Esophagus (tissue), 2 donors: ENCODE results near the gene C9. TPM values are rescaled to one million over a fixed set of nuclear protein-coding genes. Genes with fewer than 3 reads are reported as not detected.
"Not testable (repeated sequence)": the region's sequence is repeated elsewhere in the genome, so short reads cannot be mapped to it uniquely, and the experiment has no call there.

Experiments used
- H3K27ac ChIP-seq, 2 donors: one replicate each; pipeline ENCODE4 v1.5.1; 2013; ENCODE audit warnings: low read depth in 2 of 2, mild to moderate bottlenecking in 2 of 2, inconsistent platforms in 1 of 2, low read length in 1 of 2, moderate library complexity in 1 of 2
- H3K27me3 ChIP-seq, 2 donors: one replicate each; pipeline ENCODE4 v1.6.1; 2013; ENCODE audit warnings: low read length in 2 of 2, control low read depth in 1 of 2, mild to moderate bottlenecking in 1 of 2; ENCODE audit not compliant: insufficient read depth in 2 of 2, control insufficient read depth in 1 of 2
- H3K36me3 ChIP-seq, 2 donors: one replicate each; pipeline ENCODE4 v1.6.1; 2013; ENCODE audit warnings: low read length in 1 of 2; ENCODE audit not compliant: control insufficient read depth in 2 of 2, insufficient read depth in 2 of 2
- H3K4me1 ChIP-seq, 2 donors: one replicate each; pipeline ENCODE4 v1.6.1; 2013; ENCODE audit warnings: low read length in 1 of 2; ENCODE audit not compliant: control insufficient read depth in 2 of 2, insufficient read depth in 2 of 2
- H3K4me3 ChIP-seq, 2 donors: one replicate each; pipeline ENCODE4 v1.5.1; 2013; ENCODE audit warnings: low read length in 2 of 2, mild to moderate bottlenecking in 2 of 2, low read depth in 1 of 2, moderate library complexity in 1 of 2
- H3K9me3 ChIP-seq, 2 donors: one replicate each; pipeline ENCODE4 v1.6.1; 2013; ENCODE audit warnings: mild to moderate bottlenecking in 2 of 2, low read depth in 1 of 2, low read length in 1 of 2, moderate library complexity in 1 of 2; ENCODE audit not compliant: control insufficient read depth in 2 of 2, insufficient read depth in 1 of 2
- WGBS, 2 donors: extraction: QIAGEN DNeasy Blood & Tissue Kit; methylation state at CpG; one replicate each; pipeline ENCODE4 v1.1.7; 2013; 5-methylcytosine and 5-hydroxymethylcytosine counted together
- polyA plus RNA-seq, 2 donors: library from polyadenylated mRNA; stranded (reverse); fragments of 200-250 nt; gene quantifications; one replicate each; pipeline ENCODE4 v1.2.3, GENCODE V29; 2013
- donor health status: healthy with polysubstance abuse.
- donor health status: Bipolar disorder and iron deficiency.

C9 gene
- not detected for polyA plus RNA-seq

- H3K4me3 ChIP-seq: no peak within 1 kb of the TSS
- no peaks in the 10 kb centered on the region for H3K36me3 ChIP-seq
- H3K27me3 ChIP-seq: no peaks in the 10 kb centered on the region
- H3K4me1 ChIP-seq: no peaks in the 10 kb centered on the region
- H3K27ac ChIP-seq: no peak within 1 kb of the TSS
- WGBS, 2 donors: 64 to 67% methylated on average over 6 of the region's 6 CpGs
- H3K9me3 ChIP-seq: no peaks in the 10 kb centered on the region
Observed at GRCh38 chr5:39364367-39364766, at the start of gene C9. Gene C9, minus strand, starts transcription at chr5:39364495. Its CDS starts 31 bp downstream, at chr5:39364464.

GRCh38 chr5:39413771-39414170 is 49.5 kb upstream of the C9 start:
- Histone ChIP-seq H3K9me3 (no peaks in the 10 kb centered on the region), H3K4me3 (no peak overlapping the region), H3K27me3 (no peaks in the 10 kb centered on the region), H3K4me1 (no peaks in the 10 kb centered on the region), H3K27ac (no peak overlapping the region), H3K36me3 (no peaks in the 10 kb centered on the region)

GRCh38 chr5:39412721-39413394 is 48.6 kb upstream of the C9 start:
- 42 to 45% methylated on average over 5 of the region's 5 CpGs for WGBS, 2 donors
- Histone ChIP-seq H3K4me1 (no peaks in the 10 kb centered on the region), H3K27me3 (no peaks in the 10 kb centered on the region), H3K36me3 (no peaks in the 10 kb centered on the region), H3K9me3 (no peaks in the 10 kb centered on the region), H3K4me3 (no peak overlapping the region), H3K27ac (no peak overlapping the region)

GRCh38 chr5:39411985-39412384 is 47.7 kb upstream of the C9 start:
- H3K27me3 ChIP-seq: no peaks in the 10 kb centered on the region
- no peaks in the 10 kb centered on the region for H3K9me3 ChIP-seq
- no peak overlapping the region for H3K27ac ChIP-seq
- no peak overlapping the region for H3K4me3 ChIP-seq
- WGBS, 2 donors: 92% methylated on average over 4 of the region's 4 CpGs
- H3K4me1 ChIP-seq: no peaks in the 10 kb centered on the region
- no peaks in the 10 kb centered on the region for H3K36me3 ChIP-seq

- Histone ChIP-seq H3K4me1 (no peaks in the 10 kb centered on the region), H3K27ac (no peak overlapping the region), H3K4me3 (no peak overlapping the region), H3K9me3 (no peaks in the 10 kb centered on the region), H3K36me3 (no peaks in the 10 kb centered on the region), H3K27me3 (no peaks in the 10 kb centered on the region)
- WGBS, 2 donors: 3 to 24% methylated on average over 1 of the region's 1 CpG
Observed at GRCh38 chr5:39411061-39411460, 46.8 kb upstream of the C9 start.

- Histone ChIP-seq H3K36me3 (no peaks in the 10 kb centered on the region), H3K4me1 (no peaks in the 10 kb centered on the region), H3K4me3 (no peak overlapping the region), H3K9me3 (no peaks in the 10 kb centered on the region), H3K27me3 (no peaks in the 10 kb centered on the region), H3K27ac (no peak overlapping the region)
- 67 to 68% methylated on average over 1 of the region's 1 CpG for WGBS, 2 donors
Observed at GRCh38 chr5:39409033-39409432, 44.7 kb upstream of the C9 start.

- Histone ChIP-seq H3K4me1 (no peaks in the 10 kb centered on the region), H3K4me3 (no peak overlapping the region), H3K27ac (no peak overlapping the region), H3K36me3 (no peaks in the 10 kb centered on the region), H3K9me3 (no peaks in the 10 kb centered on the region), H3K27me3 (no peaks in the 10 kb centered on the region)
- 49 to 59% methylated on average over 5 of the region's 5 CpGs for WGBS, 2 donors
Observed at GRCh38 chr5:39405083-39405843, 41.0 kb upstream of the C9 start.

GRCh38 chr5:39403761-39404160 is 39.5 kb upstream of the C9 start:
- not testable (repeated sequence) for H3K9me3 ChIP-seq, H3K27me3 ChIP-seq, H3K36me3 ChIP-seq, H3K4me3 ChIP-seq, H3K27ac ChIP-seq, H3K4me1 ChIP-seq
- WGBS, 2 donors: 88 to 92% methylated on average over 3 of the region's 3 CpGs

- H3K27me3 ChIP-seq, H3K36me3 ChIP-seq, H3K4me3 ChIP-seq, H3K9me3 ChIP-seq, H3K27ac ChIP-seq, H3K4me1 ChIP-seq: not testable (repeated sequence)
Observed at GRCh38 chr5:39402140-39402539, 37.8 kb upstream of the C9 start.
